CD14-positive monocyte (primary cell): Measurements from ENCODE around the gene F13A1. TPM values are rescaled to one million over a fixed set of nuclear protein-coding genes. Genes with fewer than 3 reads are reported as not detected.
A peak's percentile ranks its signal among the peaks of the same experiment; 100 is the strongest.

Experiments used
- DNase-seq, 3 donors: peaks; one replicate each; pipeline ENCODE4 v3.0.0-alpha.2; 2011 to 2022
- H2AFZ ChIP-seq: 2 replicates; pipeline ENCODE4 v1.6.0; 2012; ENCODE audit warnings: mild to moderate bottlenecking, low read depth, low read length, inconsistent platforms; ENCODE audit not compliant: insufficient read depth, poor library complexity, severe bottlenecking
- H3K27ac ChIP-seq, 2 donors: 1 replicate in 1 of 2; 2 replicates in 1 of 2; pipeline ENCODE4 v1.5.1; 2012 to 2013; ENCODE audit warnings: low read length in 2 of 2, control low read depth in 1 of 2, inconsistent platforms in 1 of 2, low read depth in 1 of 2, mild to moderate bottlenecking in 1 of 2
- H3K27me3 ChIP-seq, 2 donors: one replicate each; pipeline versions ENCODE4 v1.6.0 to v1.6.1; 2011 to 2013; ENCODE audit warnings: low read length in 2 of 2; ENCODE audit not compliant: control insufficient read depth in 2 of 2, insufficient read depth in 2 of 2
- H3K36me3 ChIP-seq, 2 donors: replicated peaks in 1 of 2; 1 replicate in 1 of 2; 2 replicates in 1 of 2; pipeline versions ENCODE4 v1.5.1 to v1.6.1; 2012 to 2013; ENCODE audit warnings: low read length in 2 of 2, control low read depth in 1 of 2, inconsistent platforms in 1 of 2, mild to moderate bottlenecking in 1 of 2; ENCODE audit not compliant: insufficient read depth in 2 of 2, control insufficient read depth in 1 of 2
- H3K4me1 ChIP-seq, 2 donors: 1 replicate in 1 of 2; 2 replicates in 1 of 2; pipeline versions ENCODE4 v1.5.1 to v1.6.1; 2012 to 2013; ENCODE audit warnings: low read length in 2 of 2, control low read depth in 1 of 2, inconsistent platforms in 1 of 2, mild to moderate bottlenecking in 1 of 2, moderate library complexity in 1 of 2; ENCODE audit not compliant: insufficient read depth in 2 of 2, control insufficient read depth in 1 of 2
- H3K4me2 ChIP-seq: replicated peaks from 2 replicates; pipeline ENCODE3; 2012; ENCODE audit warnings: low read length, moderate library complexity, mild to moderate bottlenecking; ENCODE audit not compliant: poor library complexity, severe bottlenecking; ENCODE audit errors: extremely low read depth
- H3K4me3 ChIP-seq, 3 experiments: fragments of 200-600 bp in 1 of 3; sonication (generic) in 1 of 3; replicated peaks in 1 of 3; 1 replicate in 2 of 3; 2 replicates in 1 of 3; pipeline ENCODE4 v1.5.1; 2011 to 2013; ENCODE audit warnings: low read length in 3 of 3, mild to moderate bottlenecking in 3 of 3, control low read depth in 2 of 3, low read depth in 2 of 3, inconsistent platforms in 1 of 3, moderate library complexity in 1 of 3
- H3K79me2 ChIP-seq: 2 replicates; pipeline ENCODE4 v1.6.0; 2012; ENCODE audit warnings: mild to moderate bottlenecking, control low read depth, inconsistent platforms, low read length, moderate library complexity; ENCODE audit not compliant: insufficient read depth
- H3K9ac ChIP-seq: 2 replicates; pipeline ENCODE4 v1.6.0; 2017; ENCODE audit warnings: low read length, mild to moderate bottlenecking; ENCODE audit not compliant: insufficient read depth, poor library complexity, severe bottlenecking
- H3K9me3 ChIP-seq, 2 donors: replicated peaks in 1 of 2; 1 replicate in 1 of 2; 2 replicates in 1 of 2; pipeline versions ENCODE4 v1.5.1 to v1.6.1; 2012 to 2013; ENCODE audit warnings: low read length in 2 of 2, control low read depth in 1 of 2; ENCODE audit not compliant: control insufficient read depth in 1 of 2, insufficient read depth in 1 of 2
- H4K20me1 ChIP-seq: 2 replicates; pipeline ENCODE4 v1.6.0; 2012; ENCODE audit warnings: mild to moderate bottlenecking, low read length, control low read depth, moderate library complexity; ENCODE audit not compliant: insufficient read depth
- H3K27ac Mint-ChIP-seq, 7 donors: one replicate each; pipeline ENCODE4 v1.8.0; 2020; ENCODE audit warnings: mild to moderate bottlenecking in 7 of 7, mixed read lengths in 7 of 7, moderate library complexity in 6 of 7, inconsistent platforms in 2 of 7
- H3K27me3 Mint-ChIP-seq, 3 donors: one replicate each; pipeline ENCODE4 v1.8.0; 2021 to 2022; ENCODE audit warnings: low read depth in 3 of 3, mild to moderate bottlenecking in 3 of 3, mixed read lengths in 3 of 3, moderate library complexity in 3 of 3, inconsistent platforms in 1 of 3
- H3K36me3 Mint-ChIP-seq, 2 donors: one replicate each; pipeline ENCODE4 v1.8.0; 2020; ENCODE audit warnings: mixed read lengths in 2 of 2, inconsistent platforms in 1 of 2, mild to moderate bottlenecking in 1 of 2
- H3K4me1 Mint-ChIP-seq: one replicate; pipeline ENCODE4 v1.8.0; 2020; ENCODE audit warnings: mild to moderate bottlenecking, mixed read lengths
- H3K4me3 Mint-ChIP-seq, 2 donors: one replicate each; pipeline ENCODE4 v1.8.0; 2020; ENCODE audit warnings: mild to moderate bottlenecking in 2 of 2, mixed read lengths in 2 of 2, moderate library complexity in 1 of 2
- H3K9me3 Mint-ChIP-seq, 7 donors: one replicate each; pipeline ENCODE4 v1.8.0; 2020 to 2022; ENCODE audit warnings: mixed read lengths in 7 of 7, mild to moderate bottlenecking in 6 of 7, moderate library complexity in 6 of 7, inconsistent platforms in 2 of 7
- CTCF ChIP-seq: fragments of 200-600 bp; IDR thresholded peaks from one replicate; pipeline ENCODE4 v1.8.0; 2022; ENCODE audit warnings: antibody characterized with exemption, mild to moderate bottlenecking
- WGBS: methylation state at CpG from one replicate; pipeline ENCODE4 v1.1.5; 2013; ENCODE audit warnings: missing lambda C conversion rate; ENCODE audit not compliant: insufficient coverage; 5-methylcytosine and 5-hydroxymethylcytosine counted together
- intact Hi-C, 2 donors: fragments of 100-400 bp; cut with micrococcal nuclease; formaldehyde crosslinking; loops; one replicate each; pipeline versions ENCODE4 v1.15.0 to v1.15.1; 2023
- polyA plus RNA-seq, 3 donors: library from polyadenylated mRNA; depleted of rRNA in 1 of 3; unstranded in 2 of 3; stranded (reverse) in 1 of 3; fragments of 300-500 nt in 2 of 3; fragments of >200 nt in 1 of 3; fragmentation: Illumina TruSeq in 2 of 3; gene quantifications; 1 replicate in 2 of 3; 2 replicates in 1 of 3; pipeline ENCODE4 v1.2.3, GENCODE V29; 2012 to 2021

The F13A1 gene
- polyA plus RNA-seq, 3 donors = 49.0 to 136 (median 105) TPM

- Mint-ChIP-seq H3K27ac (peak overlapping the region in 6 of 7 donors; percentile 4 to 84 (median 68)), H3K9me3 (peaks cover 0 to 4% (median 0%) of the 10 kb centered on the region in 7 donors), H3K27me3 (peaks cover 4 to 8% (median 6%) of the 10 kb centered on the region in 3 donors), H3K4me1 (peaks cover 67% of the 10 kb centered on the region), H3K4me3 (peak overlapping the region; percentile 56 to 94), H3K36me3 (peaks cover 9 to 12% of the 10 kb centered on the region in 2 donors)
- Histone ChIP-seq H3K9me3 (no peaks in the 10 kb centered on the region), H3K9ac (no peak overlapping the region), H3K36me3 (peaks cover 0 to 7% of the 10 kb centered on the region in 2 donors), H3K4me2 (peak overlapping the region; percentile 95), H3K27ac (peak overlapping the region; percentile 23 to 28), H3K79me2 (peaks cover 44% of the 10 kb centered on the region), H3K27me3 (no peaks in the 10 kb centered on the region), H3K4me3 (peak overlapping the region in 1 of 3 experiments; percentile 90), H2AFZ (peak overlapping the region; percentile 44), H3K4me1 (peaks cover 54 to 67% of the 10 kb centered on the region in 2 donors), H4K20me1 (no peaks in the 10 kb centered on the region)
- intact Hi-C loops = no loop called here
- 79% methylated on average over 6 of the region's 10 CpGs for WGBS
- no peak for DNase-seq
- TF ChIP-seq CTCF = no peak
Measured at GRCh38 chr6:6317825-6318733, 2.4 kb downstream of the F13A1 start.

GRCh38 chr6:6317386-6317785, 3.1 kb downstream of the F13A1 start:
- H3K4me1 ChIP-seq = peaks cover 58 to 72% of the 10 kb centered on the region in 2 donors
- H3K36me3 Mint-ChIP-seq = peaks cover 9 to 12% of the 10 kb centered on the region in 2 donors
- peaks cover 73% of the 10 kb centered on the region for H3K4me1 Mint-ChIP-seq
- H3K4me3 Mint-ChIP-seq = no peak overlapping the region
- H3K27ac ChIP-seq = no peak overlapping the region
- H4K20me1 ChIP-seq = no peaks in the 10 kb centered on the region
- peak overlapping the region in 1 of 3 experiments; percentile 90 for H3K4me3 ChIP-seq
- no peak overlapping the region for H3K27ac Mint-ChIP-seq
- no peak for TF ChIP-seq CTCF
- peaks cover 4 to 7% (median 6%) of the 10 kb centered on the region in 3 donors for H3K27me3 Mint-ChIP-seq
- H3K27me3 ChIP-seq = no peaks in the 10 kb centered on the region
- 100% methylated on average over 1 of the region's 2 CpGs for WGBS
- intact Hi-C loops = no loop called here
- H3K9ac ChIP-seq = no peak overlapping the region
- H3K9me3 ChIP-seq = no peaks in the 10 kb centered on the region
- no peak overlapping the region for H2AFZ ChIP-seq
- peaks cover 44% of the 10 kb centered on the region for H3K79me2 ChIP-seq
- H3K36me3 ChIP-seq = peaks cover 0 to 7% of the 10 kb centered on the region in 2 donors
- DNase-seq = no peak
- peaks cover 0 to 4% (median 0%) of the 10 kb centered on the region in 7 donors for H3K9me3 Mint-ChIP-seq
- peak overlapping the region; percentile 95 for H3K4me2 ChIP-seq
